ENCODE results near the gene SEC14L2. TPM values are rescaled to one million over a fixed set of nuclear protein-coding genes. Genes with fewer than 3 reads are reported as not detected.
A peak's percentile ranks its signal among the peaks of the same experiment; 100 is the strongest.
"Not testable (repeated sequence)": the region's sequence is repeated elsewhere in the genome, so short reads cannot be mapped to it uniquely, and the experiment has no call there.

Gene SEC14L2
- total RNA-seq, 1 experiment from 2014 or later = 51.3 TPM

- POLR2A ChIA-PET (ENCODE audit: unreplicated experiment) = interaction anchor here (0.7 kb wide), 1 partner anchor 146 kb away, joined by 8 read pairs; no protein-coding TSS in a partner anchor
- DNase-seq = peak in 1 of 2 experiments; percentile 29
- Histone ChIP-seq H3K9me3 (ENCODE audit: insufficient read depth, low read depth) (no peaks in the 10 kb centered on the region), H3K4me3 (no peak overlapping the region), H3K36me3 (ENCODE audit: low read depth) (peaks cover 10% of the 10 kb centered on the region), H2AFZ (no peak overlapping the region), H3K79me2 (ENCODE audit: low read depth) (peaks cover 62% of the 10 kb centered on the region), H3K4me2 (no peak overlapping the region), H4K20me1 (ENCODE audit: insufficient read depth) (no peaks in the 10 kb centered on the region; the same call in 1 of the 2 replicates), H3K4me1 (replicated peaks; ENCODE audit: insufficient read depth) (peaks cover 21% of the 10 kb centered on the region), H3K27ac (no peak overlapping the region), H3K27me3 (ENCODE audit: insufficient read depth, low read depth) (no peaks in the 10 kb centered on the region), H3K9me2 (ENCODE audit: insufficient read depth) (no peaks in the 10 kb centered on the region), H3F3A (ENCODE audit: insufficient read depth, low read depth) (peaks cover 22% of the 10 kb centered on the region; the same call in 1 of the 2 replicates)
- no peak for TF ChIP-seq EZH2 (IDR thresholded peaks at IDR 0.05; ENCODE audit: low read depth)
- TF ChIP-seq, protein P1, sequence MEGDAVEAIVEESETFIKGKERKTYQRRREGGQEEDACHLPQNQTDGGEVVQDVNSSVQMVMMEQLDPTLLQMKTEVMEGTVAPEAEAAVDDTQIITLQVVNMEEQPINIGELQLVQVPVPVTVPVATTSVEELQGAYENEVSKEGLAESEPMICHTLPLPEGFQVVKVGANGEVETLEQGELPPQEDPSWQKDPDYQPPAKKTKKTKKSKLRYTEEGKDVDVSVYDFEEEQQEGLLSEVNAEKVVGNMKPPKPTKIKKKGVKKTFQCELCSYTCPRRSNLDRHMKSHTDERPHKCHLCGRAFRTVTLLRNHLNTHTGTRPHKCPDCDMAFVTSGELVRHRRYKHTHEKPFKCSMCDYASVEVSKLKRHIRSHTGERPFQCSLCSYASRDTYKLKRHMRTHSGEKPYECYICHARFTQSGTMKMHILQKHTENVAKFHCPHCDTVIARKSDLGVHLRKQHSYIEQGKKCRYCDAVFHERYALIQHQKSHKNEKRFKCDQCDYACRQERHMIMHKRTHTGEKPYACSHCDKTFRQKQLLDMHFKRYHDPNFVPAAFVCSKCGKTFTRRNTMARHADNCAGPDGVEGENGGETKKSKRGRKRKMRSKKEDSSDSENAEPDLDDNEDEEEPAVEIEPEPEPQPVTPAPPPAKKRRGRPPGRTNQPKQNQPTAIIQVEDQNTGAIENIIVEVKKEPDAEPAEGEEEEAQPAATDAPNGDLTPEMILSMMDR (conservative IDR thresholded peaks at IDR 0.05) = no peak
- intact Hi-C loops (cut with micrococcal nuclease; ENCODE audit: unreplicated experiment) = no loop called here
- CTCF ChIA-PET = interaction anchor here (0.6 kb wide), 1 partner anchor 292 kb away, joined by 9 read pairs; no protein-coding TSS in a partner anchor
- no TSS peak for BruUV-seq (replicated peaks)
Observed at GRCh38 chr22:30402028-30402765, 5.4 kb downstream of the SEC14L2 start.

DNA sequence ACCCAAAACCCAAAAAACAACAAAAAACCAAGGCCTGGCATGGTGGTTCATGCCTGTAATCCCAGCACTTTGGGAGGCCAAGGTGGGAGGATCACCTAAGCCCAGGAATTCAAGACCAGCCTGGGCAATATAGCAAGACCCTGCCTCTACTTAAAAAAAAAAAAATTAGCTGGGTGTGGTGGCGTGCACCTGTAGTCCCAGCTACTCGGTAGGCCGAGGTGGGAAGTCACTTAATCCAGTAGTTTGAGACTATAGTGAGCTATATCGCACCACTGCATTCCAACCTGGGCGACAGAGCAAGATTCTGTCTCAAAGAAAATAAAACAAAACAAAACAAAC lies 5.9 kb downstream of the SEC14L2 start:
- Histone ChIP-seq H3K79me2 (ENCODE audit: low read depth) (peaks cover 59% of the 10 kb centered on the region), H3F3A (ENCODE audit: insufficient read depth, low read depth) (peaks cover 27% of the 10 kb centered on the region), H3K4me1 (replicated peaks; ENCODE audit: insufficient read depth) (peaks cover 23% of the 10 kb centered on the region), H3K36me3 (ENCODE audit: low read depth) (peaks cover 13% of the 10 kb centered on the region)
- BruUV-seq (replicated peaks); H4K20me1 ChIP-seq (ENCODE audit: insufficient read depth); H3K4me2 ChIP-seq; H3K9me2 ChIP-seq (ENCODE audit: insufficient read depth); H3K9me3 ChIP-seq (ENCODE audit: insufficient read depth, low read depth); intact Hi-C loops (cut with micrococcal nuclease; ENCODE audit: unreplicated experiment); DNase-seq; H3K4me3 ChIP-seq; H3K27me3 ChIP-seq (ENCODE audit: insufficient read depth, low read depth); H2AFZ ChIP-seq; H3K27ac ChIP-seq; POLR2A ChIA-PET (ENCODE audit: unreplicated experiment): not testable (repeated sequence)
- CTCF ChIA-PET = interaction anchor here (0.6 kb wide), 1 partner anchor 292 kb away, joined by 9 read pairs; no protein-coding TSS in a partner anchor

DNA sequence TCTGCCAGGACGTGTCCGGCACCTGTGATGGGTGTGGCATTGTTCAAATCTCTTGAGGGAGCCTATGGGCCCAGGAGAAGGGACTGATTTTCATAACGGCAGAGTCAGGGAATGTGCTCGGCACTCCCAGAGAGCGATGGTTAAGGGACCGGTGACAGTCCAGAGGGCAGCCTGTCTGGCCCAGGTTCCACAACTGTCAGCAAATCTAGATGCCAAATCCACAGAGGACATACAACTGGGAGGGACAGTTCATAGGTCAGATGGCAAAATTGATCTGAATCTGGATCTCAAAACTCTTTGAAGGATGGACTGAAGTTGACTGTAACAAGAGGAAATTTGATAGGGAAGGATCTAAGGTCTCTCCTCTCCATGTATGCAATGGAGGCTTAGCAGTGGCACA lies 7.5 kb downstream of the SEC14L2 start:
- Histone ChIP-seq H3K4me1 (replicated peaks; ENCODE audit: insufficient read depth) (peaks cover 24% of the 10 kb centered on the region), H3K4me3 (no peak overlapping the region), H3F3A (ENCODE audit: insufficient read depth, low read depth) (peaks cover 43% of the 10 kb centered on the region), H3K27ac (no peak overlapping the region), H4K20me1 (ENCODE audit: insufficient read depth) (no peaks in the 10 kb centered on the region), H3K9me2 (ENCODE audit: insufficient read depth) (no peaks in the 10 kb centered on the region), H3K79me2 (ENCODE audit: low read depth) (peaks cover 44% of the 10 kb centered on the region), H3K27me3 (ENCODE audit: insufficient read depth, low read depth) (no peaks in the 10 kb centered on the region), H2AFZ (no peak overlapping the region), H3K36me3 (ENCODE audit: low read depth) (peaks cover 15% of the 10 kb centered on the region), H3K9me3 (ENCODE audit: insufficient read depth, low read depth) (no peaks in the 10 kb centered on the region), H3K4me2 (no peak overlapping the region)
- intact Hi-C loops (cut with micrococcal nuclease; ENCODE audit: unreplicated experiment) = no loop called here
- ChIA-PET CTCF (no interaction called here), POLR2A (ENCODE audit: unreplicated experiment) (interaction anchor here (0.6 kb wide), 2 partner anchors 230 to 694 kb away, joined by 3 read pairs; no protein-coding TSS in a partner anchor)
- TF ChIP-seq, protein P1 (conservative IDR thresholded peaks at IDR 0.05) = no peak
- no peak for TF ChIP-seq EZH2 (IDR thresholded peaks at IDR 0.05; ENCODE audit: low read depth)
- no peak for DNase-seq
- BruUV-seq (replicated peaks) = no TSS peak
